Fibroblast of lung (primary cell): Measurements from ENCODE around the gene PTPRM. TPM values are rescaled to one million over a fixed set of nuclear protein-coding genes. Genes with fewer than 3 reads are reported as not detected.

Experiments
- DNase-seq, 2 donors: peaks; one replicate each; pipeline versions ENCODE4 v3.0.0 to v3.0.0-alpha.2; 2010; ENCODE audit warnings: low read depth in 2 of 2
- H2AFZ ChIP-seq: 2 replicates; pipeline ENCODE4 v1.5.1; 2012; ENCODE audit warnings: low read length, control low read depth, inconsistent platforms
- H3K27ac ChIP-seq: 2 replicates; pipeline ENCODE4 v1.5.1; 2011; ENCODE audit warnings: low read length, control low read depth; ENCODE audit not compliant: insufficient read depth
- H3K27me3 ChIP-seq: 2 replicates; pipeline ENCODE4 v1.5.1; 2011; ENCODE audit warnings: mild to moderate bottlenecking, low read length; ENCODE audit not compliant: control insufficient read depth, insufficient read depth
- H3K36me3 ChIP-seq: 2 replicates; pipeline ENCODE4 v1.5.1; 2011; ENCODE audit warnings: low read length; ENCODE audit not compliant: control insufficient read depth, insufficient read depth
- H3K4me1 ChIP-seq: 2 replicates; pipeline ENCODE4 v1.5.1; 2011; ENCODE audit warnings: low read length; ENCODE audit not compliant: control insufficient read depth, insufficient read depth; ENCODE audit errors: extremely low read depth
- H3K4me2 ChIP-seq: 2 replicates; pipeline ENCODE4 v1.5.1; 2011; ENCODE audit warnings: low read length, control low read depth; ENCODE audit not compliant: insufficient read depth; ENCODE audit errors: extremely low read depth
- H3K4me3 ChIP-seq, 4 experiments: fragments of 200-600 bp in 1 of 4; sonication (generic) in 1 of 4; replicated peaks in 1 of 4; 2 replicates each; pipeline ENCODE4 v1.5.1; 2011 to 2016; ENCODE audit warnings: low read length in 4 of 4, low read depth in 3 of 4, mild to moderate bottlenecking in 3 of 4, control low read depth in 2 of 4, inconsistent platforms in 1 of 4, mixed read lengths in 1 of 4; ENCODE audit not compliant: insufficient read depth in 1 of 4; ENCODE audit errors: control extremely low read depth in 1 of 4
- H3K79me2 ChIP-seq: 2 replicates; pipeline ENCODE4 v1.5.1; 2012; ENCODE audit warnings: mild to moderate bottlenecking, low read length, inconsistent platforms; ENCODE audit not compliant: control insufficient read depth, insufficient read depth
- H3K9ac ChIP-seq: 2 replicates; pipeline ENCODE4 v1.5.1; 2011; ENCODE audit warnings: mild to moderate bottlenecking, low read length, control low read depth; ENCODE audit not compliant: insufficient read depth
- H3K9me3 ChIP-seq: 2 replicates; pipeline ENCODE4 v1.5.1; 2012; ENCODE audit warnings: low read depth, low read length; ENCODE audit not compliant: control insufficient read depth, insufficient read depth
- H4K20me1 ChIP-seq: 2 replicates; pipeline ENCODE4 v1.5.1; 2011; ENCODE audit warnings: low read length; ENCODE audit not compliant: control insufficient read depth, insufficient read depth; ENCODE audit errors: extremely low read depth
- CTCF ChIP-seq, 2 donors: IDR thresholded peaks in 1 of 2; conservative IDR thresholded peaks in 1 of 2; 1 replicate in 1 of 2; 2 replicates in 1 of 2; pipeline ENCODE4 v1.5.1; 2011 to 2012; ENCODE audit warnings: low read length in 2 of 2, control low read depth in 1 of 2, inconsistent platforms in 1 of 2, low read depth in 1 of 2, mild to moderate bottlenecking in 1 of 2
- EZH2 ChIP-seq: IDR thresholded peaks from 2 replicates; pipeline ENCODE4 v1.5.1; 2012; ENCODE audit warnings: low read length, control low read depth, mild to moderate bottlenecking; ENCODE audit errors: missing control alignments
- polyA plus RNA-seq, 2 donors: library from polyadenylated mRNA; depleted of rRNA in 1 of 2; stranded (reverse) in 1 of 2; unstranded in 1 of 2; fragments of >200 nt; gene quantifications; 2 replicates each; pipeline ENCODE4 v1.2.1, GENCODE V29; 2011 to 2012; ENCODE audit warnings: missing spikeins in 1 of 2
- total RNA-seq: library from RNA; depleted of rRNA; stranded (reverse); fragments of >200 nt; gene quantifications from 2 replicates; pipeline ENCODE4 v1.2.1, GENCODE V29; 2014

PTPRM gene
- total and polyA plus RNA-seq, 2 donors (not counting 1 experiment from before 2014, with no cell fraction given): 86.6 to 87.0 TPM

DNA sequence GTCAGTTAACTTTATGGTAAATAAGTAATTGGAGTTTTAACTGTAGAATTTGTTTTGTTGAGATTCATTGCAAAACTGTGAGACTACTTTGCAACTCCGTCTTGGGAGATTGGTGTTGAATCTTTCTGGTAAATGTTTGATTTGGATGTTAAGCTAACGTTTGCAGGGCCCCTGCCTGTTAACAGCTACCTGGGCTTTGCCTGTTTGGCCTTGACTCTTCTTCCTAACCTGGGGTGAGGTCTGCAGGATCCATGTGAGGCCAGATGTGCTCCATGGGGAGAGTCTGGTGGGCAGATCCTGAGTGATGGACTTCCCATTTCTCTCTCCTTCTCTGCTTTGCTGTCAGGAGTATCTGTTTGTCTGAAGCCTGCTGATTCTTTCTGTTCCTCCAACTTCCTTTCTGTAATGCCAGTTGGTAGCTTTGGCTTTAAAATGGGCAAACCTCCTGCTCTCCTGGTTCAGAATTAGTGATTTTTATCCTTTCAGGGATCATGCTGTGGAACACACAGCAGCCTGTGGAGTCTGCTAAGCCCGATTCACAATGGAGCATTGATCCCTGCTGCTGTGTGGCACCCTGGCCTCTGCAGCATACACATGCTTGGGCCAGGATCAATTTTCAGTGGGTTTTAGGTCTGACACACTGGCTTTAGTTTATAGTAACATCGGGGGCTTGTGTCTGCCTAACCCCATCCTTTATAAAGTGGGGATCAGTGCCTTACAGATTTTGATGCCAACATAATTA is 36.3 kb downstream of the PTPRM start:
- Histone ChIP-seq H3K79me2 (peaks cover 4% of the 10 kb centered on the region), H3K4me2 (no peak overlapping the region), H3K4me1 (peaks cover 4% of the 10 kb centered on the region), H3K9me3 (no peaks in the 10 kb centered on the region), H3K36me3 (no peaks in the 10 kb centered on the region), H3K9ac (no peak overlapping the region), H4K20me1 (no peaks in the 10 kb centered on the region), H3K4me3 (no peak overlapping the region), H2AFZ (no peak overlapping the region), H3K27me3 (no peaks in the 10 kb centered on the region), H3K27ac (no peak overlapping the region)
- TF ChIP-seq CTCF (conservative IDR thresholded peaks at IDR 0.05 in 1 of 2, IDR thresholded peaks at IDR 0.05 in 1 of 2; ENCODE audit: low read depth in 1 of 2, low read length in 2 of 2): no peak
- no peak for TF ChIP-seq EZH2
- DNase-seq: no peak

- no peak for DNase-seq
- Histone ChIP-seq H2AFZ (no peak overlapping the region), H3K4me2 (no peak overlapping the region), H4K20me1 (no peaks in the 10 kb centered on the region), H3K9me3 (no peaks in the 10 kb centered on the region), H3K27me3 (no peaks in the 10 kb centered on the region), H3K4me3 (no peak overlapping the region), H3K79me2 (peaks cover 4% of the 10 kb centered on the region), H3K27ac (no peak overlapping the region), H3K4me1 (peaks cover 7% of the 10 kb centered on the region), H3K9ac (no peak overlapping the region), H3K36me3 (no peaks in the 10 kb centered on the region)
- TF ChIP-seq EZH2 (no peak), CTCF (conservative IDR thresholded peaks at IDR 0.05 in 1 of 2, IDR thresholded peaks at IDR 0.05 in 1 of 2; ENCODE audit: low read depth in 1 of 2, low read length in 2 of 2) (no peak)
Measured at GRCh38 chr18:7604361-7604760, 37.2 kb downstream of the PTPRM start.

- no peaks in the 10 kb centered on the region for H4K20me1 ChIP-seq
- TF ChIP-seq CTCF (conservative IDR thresholded peaks at IDR 0.05 in 1 of 2, IDR thresholded peaks at IDR 0.05 in 1 of 2; ENCODE audit: low read depth in 1 of 2, low read length in 2 of 2) (no peak), EZH2 (no peak)
- peaks cover 4% of the 10 kb centered on the region for H3K79me2 ChIP-seq
Measured at GRCh38 chr18:7605705-7606104, 38.6 kb downstream of the PTPRM start.

More at GRCh38 chr18:7605705-7606104, 38.6 kb downstream of the PTPRM start:
- H3K9me3 ChIP-seq: no peaks in the 10 kb centered on the region
- no peak for DNase-seq
- H3K27me3 ChIP-seq: no peaks in the 10 kb centered on the region
- no peak overlapping the region for H3K9ac ChIP-seq
- H3K4me1 ChIP-seq: peaks cover 7% of the 10 kb centered on the region
- H2AFZ ChIP-seq: no peak overlapping the region
- no peak overlapping the region for H3K4me3 ChIP-seq
- H3K27ac ChIP-seq: no peak overlapping the region
- H3K36me3 ChIP-seq: no peaks in the 10 kb centered on the region
- no peak overlapping the region for H3K4me2 ChIP-seq
